ENCODE data around the gene PDLIM1.

DNA sequence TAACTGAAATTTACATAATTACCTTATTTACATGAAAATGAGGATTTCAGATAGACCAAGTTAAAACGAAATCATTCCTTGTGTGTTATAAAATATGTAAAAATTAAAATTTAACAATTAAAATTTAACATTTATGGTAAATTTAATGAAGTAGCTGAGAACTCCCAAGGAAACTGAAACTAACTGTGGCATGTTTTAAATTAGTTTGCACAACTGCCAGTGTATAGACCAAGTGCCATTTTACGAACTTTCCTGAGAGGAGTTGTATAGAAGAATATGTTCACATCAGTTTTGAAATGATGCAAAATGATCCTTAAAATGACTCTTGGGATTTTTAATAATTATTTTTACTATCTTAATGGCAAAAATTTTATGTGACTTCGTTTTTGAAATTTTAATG lies 23.6 kb downstream of the PDLIM1 start:
- no peak for TF ChIP-seq POLR2AphosphoS5 (IDR thresholded peaks at IDR 0.05; ENCODE audit: low read depth, low read length)
- TF ChIP-seq, protein P1, sequence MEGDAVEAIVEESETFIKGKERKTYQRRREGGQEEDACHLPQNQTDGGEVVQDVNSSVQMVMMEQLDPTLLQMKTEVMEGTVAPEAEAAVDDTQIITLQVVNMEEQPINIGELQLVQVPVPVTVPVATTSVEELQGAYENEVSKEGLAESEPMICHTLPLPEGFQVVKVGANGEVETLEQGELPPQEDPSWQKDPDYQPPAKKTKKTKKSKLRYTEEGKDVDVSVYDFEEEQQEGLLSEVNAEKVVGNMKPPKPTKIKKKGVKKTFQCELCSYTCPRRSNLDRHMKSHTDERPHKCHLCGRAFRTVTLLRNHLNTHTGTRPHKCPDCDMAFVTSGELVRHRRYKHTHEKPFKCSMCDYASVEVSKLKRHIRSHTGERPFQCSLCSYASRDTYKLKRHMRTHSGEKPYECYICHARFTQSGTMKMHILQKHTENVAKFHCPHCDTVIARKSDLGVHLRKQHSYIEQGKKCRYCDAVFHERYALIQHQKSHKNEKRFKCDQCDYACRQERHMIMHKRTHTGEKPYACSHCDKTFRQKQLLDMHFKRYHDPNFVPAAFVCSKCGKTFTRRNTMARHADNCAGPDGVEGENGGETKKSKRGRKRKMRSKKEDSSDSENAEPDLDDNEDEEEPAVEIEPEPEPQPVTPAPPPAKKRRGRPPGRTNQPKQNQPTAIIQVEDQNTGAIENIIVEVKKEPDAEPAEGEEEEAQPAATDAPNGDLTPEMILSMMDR (IDR thresholded peaks at IDR 0.05) = no peak
- no peak for TF ChIP-seq SIN3A (IDR thresholded peaks at IDR 0.05; ENCODE audit: borderline replicate concordance, insufficient read depth, low read depth, low read length)
- TF ChIP-seq, protein P2, sequence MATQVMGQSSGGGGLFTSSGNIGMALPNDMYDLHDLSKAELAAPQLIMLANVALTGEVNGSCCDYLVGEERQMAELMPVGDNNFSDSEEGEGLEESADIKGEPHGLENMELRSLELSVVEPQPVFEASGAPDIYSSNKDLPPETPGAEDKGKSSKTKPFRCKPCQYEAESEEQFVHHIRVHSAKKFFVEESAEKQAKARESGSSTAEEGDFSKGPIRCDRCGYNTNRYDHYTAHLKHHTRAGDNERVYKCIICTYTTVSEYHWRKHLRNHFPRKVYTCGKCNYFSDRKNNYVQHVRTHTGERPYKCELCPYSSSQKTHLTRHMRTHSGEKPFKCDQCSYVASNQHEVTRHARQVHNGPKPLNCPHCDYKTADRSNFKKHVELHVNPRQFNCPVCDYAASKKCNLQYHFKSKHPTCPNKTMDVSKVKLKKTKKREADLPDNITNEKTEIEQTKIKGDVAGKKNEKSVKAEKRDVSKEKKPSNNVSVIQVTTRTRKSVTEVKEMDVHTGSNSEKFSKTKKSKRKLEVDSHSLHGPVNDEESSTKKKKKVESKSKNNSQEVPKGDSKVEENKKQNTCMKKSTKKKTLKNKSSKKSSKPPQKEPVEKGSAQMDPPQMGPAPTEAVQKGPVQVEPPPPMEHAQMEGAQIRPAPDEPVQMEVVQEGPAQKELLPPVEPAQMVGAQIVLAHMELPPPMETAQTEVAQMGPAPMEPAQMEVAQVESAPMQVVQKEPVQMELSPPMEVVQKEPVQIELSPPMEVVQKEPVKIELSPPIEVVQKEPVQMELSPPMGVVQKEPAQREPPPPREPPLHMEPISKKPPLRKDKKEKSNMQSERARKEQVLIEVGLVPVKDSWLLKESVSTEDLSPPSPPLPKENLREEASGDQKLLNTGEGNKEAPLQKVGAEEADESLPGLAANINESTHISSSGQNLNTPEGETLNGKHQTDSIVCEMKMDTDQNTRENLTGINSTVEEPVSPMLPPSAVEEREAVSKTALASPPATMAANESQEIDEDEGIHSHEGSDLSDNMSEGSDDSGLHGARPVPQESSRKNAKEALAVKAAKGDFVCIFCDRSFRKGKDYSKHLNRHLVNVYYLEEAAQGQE (IDR thresholded peaks at IDR 0.05; ENCODE audit: insufficient read depth in 1 of 2, low read depth in 2 of 2, low read length in 1 of 2) = no peak
- TF ChIP-seq TCF7L2 (IDR thresholded peaks at IDR 0.05; ENCODE audit: low read depth, low read length) = no peak

Measured in Panc1 (cell line).